Gastroesophageal sphincter (tissue), 4 donors: Measurements from ENCODE around the gene RAPGEF1. TPM values are rescaled to one million over a fixed set of nuclear protein-coding genes. Genes with fewer than 3 reads are reported as not detected.
A peak's percentile ranks its signal among the peaks of the same experiment; 100 is the strongest.
"Not testable (repeated sequence)": the region's sequence is repeated elsewhere in the genome, so short reads cannot be mapped to it uniquely, and the experiment has no call there.

ENCODE experiments used
- ATAC-seq: fragments of 150-250 bp; one replicate; pipeline ENCODE4 v1.9.1; 2016; ENCODE audit warnings: mild to moderate bottlenecking, moderate library complexity
- H3K27ac ChIP-seq, 4 donors: fragments of 200-600 bp; sonication (generic) in 3 of 4; 1 replicate in 3 of 4; 2 replicates in 1 of 4; pipeline ENCODE4 v1.5.1; 2016 to 2019
- H3K27me3 ChIP-seq: fragments of 200-600 bp; sonication (generic); one replicate; pipeline ENCODE4 v1.5.1; 2019
- H3K36me3 ChIP-seq, 2 donors: fragments of 200-600 bp; sonication (generic); one replicate each; pipeline ENCODE4 v1.5.1; 2019; ENCODE audit warnings: control low read depth in 1 of 2
- H3K4me1 ChIP-seq, 3 donors: fragments of 200-600 bp; sonication (generic); 1 replicate in 2 of 3; 2 replicates in 1 of 3; pipeline ENCODE4 v1.5.1; 2016 to 2019; ENCODE audit warnings: control low read depth in 2 of 3
- H3K4me3 ChIP-seq, 2 donors: fragments of 200-600 bp; sonication (generic); one replicate each; pipeline ENCODE4 v1.5.1; 2019; ENCODE audit warnings: mild to moderate bottlenecking in 1 of 2, moderate library complexity in 1 of 2
- H3K9me3 ChIP-seq, 3 donors: fragments of 200-600 bp; sonication (generic); one replicate each; pipeline ENCODE4 v1.5.1; 2017 to 2019; ENCODE audit warnings: control low read depth in 2 of 3
- CTCF ChIP-seq, 4 experiments: fragments of 200-600 bp in 2 of 4; fragments of 450-650 bp in 2 of 4; sonication (generic) in 1 of 4; IDR thresholded peaks; one replicate each; pipeline ENCODE4 v1.5.1; 2017 to 2019; ENCODE audit warnings: antibody characterized with exemption in 4 of 4, mild to moderate bottlenecking in 2 of 4, moderate library complexity in 2 of 4
- EP300 ChIP-seq: sonication (generic); formaldehyde crosslinking; IDR thresholded peaks from one replicate; pipeline ENCODE4 v1.6.1; 2017; ENCODE audit warnings: antibody characterized with exemption, mild to moderate bottlenecking
- POLR2A ChIP-seq, 2 donors: fragments of 450-650 bp; IDR thresholded peaks; one replicate each; pipeline ENCODE4 v1.6.1; 2017; ENCODE audit warnings: antibody characterized with exemption in 2 of 2, mild to moderate bottlenecking in 2 of 2, moderate library complexity in 1 of 2
- POLR2AphosphoS5 ChIP-seq: sonication (generic); formaldehyde crosslinking; IDR thresholded peaks from one replicate; pipeline ENCODE4 v1.6.1; 2017; ENCODE audit warnings: antibody characterized with exemption
- WGBS, 2 donors: methylation state at CpG; one replicate each; pipeline ENCODE4 v1.1.5; 2018; ENCODE audit warnings: low coverage in 1 of 2; 5-methylcytosine and 5-hydroxymethylcytosine counted together
- total RNA-seq, 4 donors: library from RNA; depleted of rRNA; stranded (reverse); fragments of >200 nt; gene quantifications; one replicate each; pipeline ENCODE4 v1.1.0, GENCODE V29; 2016

Gene RAPGEF1
- total RNA-seq, 4 donors from 2014 or later = 47.5 to 162 (median 77.6) TPM

GRCh38 chr9:131666774-131667173, 73.1 kb downstream of the RAPGEF1 start:
- peaks cover 0 to 51% (median 35%) of the 10 kb centered on the region in 3 donors for H3K4me1 ChIP-seq
- WGBS, 2 donors = 93 to 100% methylated on average over 1 to 5 of the region's 8 CpGs
- no peaks in the 10 kb centered on the region for H3K27me3 ChIP-seq
- H3K9me3 ChIP-seq = no peaks in the 10 kb centered on the region
- TF ChIP-seq EP300 (no peak), CTCF (IDR thresholded peaks at IDR 0.05) (no peak), POLR2AphosphoS5 (no peak), POLR2A (IDR thresholded peaks at IDR 0.05) (no peak)
- no peak for ATAC-seq
- peak overlapping the region in 1 of 4 donors; percentile 82 for H3K27ac ChIP-seq
- H3K36me3 ChIP-seq = no peaks in the 10 kb centered on the region
- H3K4me3 ChIP-seq = no peak overlapping the region

DNA sequence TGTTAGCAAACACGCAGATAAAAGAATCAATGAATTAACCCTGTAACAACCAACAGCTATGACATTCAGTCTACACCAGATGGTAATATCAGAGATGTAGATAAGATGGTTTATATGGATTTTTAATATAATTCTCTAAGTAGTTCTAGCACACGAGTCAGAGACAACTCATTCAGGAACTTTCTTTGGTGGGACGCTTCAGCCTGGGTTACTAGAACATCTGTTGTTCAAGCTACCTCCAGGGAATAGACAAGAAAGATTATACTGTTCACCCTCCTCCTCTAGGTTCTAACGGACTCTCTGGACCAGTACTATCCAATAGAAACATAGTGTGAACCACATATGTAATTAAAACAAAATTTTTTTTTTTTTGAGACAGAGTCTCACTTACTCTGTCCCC, 73.8 kb downstream of the RAPGEF1 start:
- ATAC-seq = no peak
- WGBS, 2 donors = 77% methylated on average over 4 of the region's 4 CpGs
- H3K4me3 ChIP-seq = no peak overlapping the region

DNA sequence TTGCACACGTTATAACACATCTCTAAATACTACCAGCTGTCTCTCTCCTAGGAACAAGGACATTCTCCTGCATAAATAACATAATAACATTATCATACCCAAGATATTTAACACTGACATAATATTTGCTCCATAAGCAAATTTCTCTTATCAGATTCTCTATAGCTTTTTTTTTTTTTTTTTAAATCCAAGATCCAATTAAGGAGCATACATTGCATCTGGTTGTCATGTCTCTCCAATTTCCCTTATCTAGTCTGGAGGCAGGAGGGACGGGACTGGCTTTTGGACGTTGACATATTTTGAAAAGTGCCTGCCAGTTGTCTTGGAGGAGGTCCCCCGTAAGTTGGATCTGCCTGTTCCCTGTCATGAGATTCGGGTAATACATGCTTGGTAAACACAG, 76.6 kb downstream of the RAPGEF1 start:
- no peak for ATAC-seq
- H3K9me3 ChIP-seq = no peaks in the 10 kb centered on the region
- H3K27me3 ChIP-seq = no peaks in the 10 kb centered on the region
- peaks cover 0 to 41% (median 19%) of the 10 kb centered on the region in 3 donors for H3K4me1 ChIP-seq
- no peak overlapping the region for H3K4me3 ChIP-seq
- no peak overlapping the region for H3K27ac ChIP-seq
- WGBS, 2 donors = 63 to 82% methylated on average over 1 to 5 of the region's 5 CpGs
- no peak for TF ChIP-seq CTCF (IDR thresholded peaks at IDR 0.05)
- TF ChIP-seq EP300 = no peak
- no peak for TF ChIP-seq POLR2A (IDR thresholded peaks at IDR 0.05)
- no peak for TF ChIP-seq POLR2AphosphoS5
- no peaks in the 10 kb centered on the region for H3K36me3 ChIP-seq

More for the DNA sequence above, 73.8 kb downstream of the RAPGEF1 start:
- Histone ChIP-seq H3K27me3 (no peaks in the 10 kb centered on the region), H3K4me1 (peaks cover 0 to 44% (median 32%) of the 10 kb centered on the region in 3 donors), H3K36me3 (no peaks in the 10 kb centered on the region), H3K9me3 (no peaks in the 10 kb centered on the region), H3K27ac (no peak overlapping the region)
- TF ChIP-seq EP300 (no peak), CTCF (IDR thresholded peaks at IDR 0.05) (no peak), POLR2A (IDR thresholded peaks at IDR 0.05) (no peak), POLR2AphosphoS5 (no peak)

DNA sequence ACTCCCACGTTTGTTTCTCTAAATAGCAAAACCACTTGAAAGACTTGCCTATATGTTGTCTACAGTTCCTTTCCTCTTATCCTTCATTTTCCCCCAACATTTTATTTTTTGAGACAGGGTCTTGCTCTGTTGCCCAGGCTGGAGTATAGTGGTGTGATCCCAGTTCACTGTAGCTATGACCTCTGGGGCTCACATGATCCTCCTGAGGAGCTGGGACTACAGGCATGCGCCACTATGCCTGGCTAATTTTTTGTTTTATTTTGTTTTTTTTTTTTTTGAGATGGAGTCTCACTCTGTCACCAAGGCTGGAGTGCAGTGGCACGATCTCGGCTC, 77.6 kb downstream of the RAPGEF1 start:
- not testable (repeated sequence) for H3K27ac ChIP-seq, H3K4me3 ChIP-seq, ATAC-seq, H3K36me3 ChIP-seq, H3K27me3 ChIP-seq, H3K9me3 ChIP-seq
- H3K4me1 ChIP-seq = peaks cover 0 to 41% (median 19%) of the 10 kb centered on the region in 3 donors
- WGBS, 2 donors = 87 to 95% methylated on average over 3 to 4 of the region's 4 CpGs

DNA sequence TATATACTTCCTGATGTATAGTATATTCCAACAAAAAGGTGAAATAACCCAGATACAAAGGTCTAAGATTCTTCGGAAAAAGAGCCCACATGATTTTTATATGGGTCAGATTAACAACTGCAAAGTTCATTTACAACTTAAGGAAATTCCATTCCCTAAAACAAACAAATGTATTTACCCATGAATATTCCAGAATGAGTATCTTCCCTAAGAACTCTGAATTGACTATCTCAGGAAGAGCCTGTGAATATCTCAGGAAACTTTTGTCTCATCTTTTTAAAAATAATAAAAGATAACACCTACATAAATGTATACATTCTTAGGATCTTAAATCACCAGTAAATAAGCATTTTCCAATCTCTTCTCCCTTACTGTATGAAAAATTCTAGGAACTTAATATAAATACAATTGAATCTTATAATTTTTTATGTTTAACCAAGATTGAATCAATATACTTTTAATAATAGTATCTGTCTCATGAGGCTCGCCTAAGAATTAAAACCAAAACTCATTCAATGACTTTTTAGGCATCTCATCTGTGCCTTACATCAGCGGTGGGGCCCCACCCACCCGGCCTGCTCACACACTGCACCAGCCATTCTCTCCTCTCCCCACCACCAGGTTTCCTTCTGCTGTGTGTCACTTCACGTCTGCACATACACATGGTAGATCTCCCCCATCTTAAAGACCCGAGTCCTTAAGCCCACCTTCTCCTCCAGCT, 78.1 kb downstream of the RAPGEF1 start:
- H3K4me3 ChIP-seq = no peak overlapping the region
- TF ChIP-seq EP300 = no peak
- no peak for TF ChIP-seq CTCF (IDR thresholded peaks at IDR 0.05)
- TF ChIP-seq POLR2A (IDR thresholded peaks at IDR 0.05) = no peak
- no peak for TF ChIP-seq POLR2AphosphoS5
- H3K9me3 ChIP-seq = no peaks in the 10 kb centered on the region
- H3K36me3 ChIP-seq = no peaks in the 10 kb centered on the region
- peaks cover 0 to 41% (median 20%) of the 10 kb centered on the region in 3 donors for H3K4me1 ChIP-seq
- no peaks in the 10 kb centered on the region for H3K27me3 ChIP-seq
- ATAC-seq = no peak
- no peak overlapping the region for H3K27ac ChIP-seq
- WGBS, 2 donors = 72 to 89% methylated on average over 6 of the region's 6 CpGs
